Right lobe of liver (tissue), 6 donors: Measurements from ENCODE around the gene CAPS2. TPM values are rescaled to one million over a fixed set of nuclear protein-coding genes. Genes with fewer than 3 reads are reported as not detected.

Experiments
- ATAC-seq, 4 donors: fragments of 200-7000 bp; cut with Tn5 transposase; one replicate each; pipeline ENCODE4 v1.9.1; 2020; ENCODE audit warnings: mild to moderate bottlenecking in 4 of 4, moderate library complexity in 4 of 4
- DNase-seq, 3 donors: peaks; one replicate each; pipeline ENCODE4 v3.0.0-alpha.2; 2020
- H3K27ac ChIP-seq, 3 donors: fragments of 200-600 bp; one replicate each; pipeline ENCODE4 v1.8.0; 2022
- H3K27me3 ChIP-seq, 2 donors: fragments of 200-600 bp; one replicate each; pipeline ENCODE4 v1.8.0; 2022
- H3K36me3 ChIP-seq, 4 donors: fragments of 200-600 bp; sonication (generic) in 1 of 4; one replicate each; pipeline versions ENCODE4 v1.5.1 to v1.8.0; 2017 to 2022; ENCODE audit warnings: control low read depth in 1 of 4
- H3K4me1 ChIP-seq, 4 donors: fragments of 200-600 bp; sonication (generic) in 1 of 4; one replicate each; pipeline versions ENCODE4 v1.5.1 to v1.8.0; 2017 to 2022; ENCODE audit warnings: control low read depth in 1 of 4
- H3K4me3 ChIP-seq, 3 donors: fragments of 200-600 bp; one replicate each; pipeline ENCODE4 v1.8.0; 2022
- H3K9me3 ChIP-seq, 4 donors: fragments of 200-600 bp; sonication (generic) in 1 of 4; one replicate each; pipeline versions ENCODE4 v1.5.1 to v1.8.0; 2017 to 2022; ENCODE audit warnings: control low read depth in 1 of 4
- POLR2A ChIP-seq: fragments of 450-650 bp; IDR thresholded peaks from one replicate; pipeline ENCODE4 v1.6.1; 2017; ENCODE audit warnings: antibody characterized with exemption, mild to moderate bottlenecking
- WGBS: methylation state at CpG from one replicate; pipeline ENCODE4 v1.1.6; 2018; ENCODE audit warnings: low coverage, low lambda C conversion rate; ENCODE audit not compliant: insufficient coverage; ENCODE audit errors: missing lambda C conversion rate; 5-methylcytosine and 5-hydroxymethylcytosine counted together
- intact Hi-C, 2 donors: fragments of 100-400 bp; cut with DNase I; formaldehyde crosslinking; loops; one replicate each; pipeline versions ENCODE4 v1.11.2 to v1.14.1; 2022
- total RNA-seq, 6 experiments: library from RNA; depleted of rRNA in 2 of 6; stranded (reverse); fragments of >200 nt in 2 of 6; fragmentation: NEBNext Ultra II Directional in 3 of 6; extraction: Animal tissue kit (Norgen Biotek cat#: 25700) in 3 of 6; gene quantifications; one replicate each; pipeline versions ENCODE4 v1.1.0 to v1.2.4, GENCODE V29; 2016 to 2023
- TF ChIP-seq, protein P1 (sequence below), 4 donors: fragments of 200-600 bp in 3 of 4; fragments of 450-650 bp in 1 of 4; IDR thresholded peaks; one replicate each; pipeline versions ENCODE4 v1.5.1 to v1.8.0; 2016 to 2022; ENCODE audit warnings: antibody characterized with exemption in 4 of 4, mild to moderate bottlenecking in 2 of 4
- donor health status: DM: no; HTN: yes; CAD: no.
- donor health status: DM: no; HTN: no; CAD: no.
- donor health status: DM: no; HTN: no; CAD: no.
- donor health status: DM: no; HTN: yes; CAD: no.
- donor health status: DM: no; HTN: yes; CAD: no.

Gene CAPS2
- total RNA-seq, 6 experiments from 2014 or later = 2.3 to 6.9 (median 2.5) TPM

GRCh38 chr12:75291014-75291413, 39.1 kb downstream of the CAPS2 start:
- Histone ChIP-seq H3K27me3 (no peaks in the 10 kb centered on the region), H3K27ac (no peak overlapping the region), H3K9me3 (no peaks in the 10 kb centered on the region), H3K4me3 (no peak overlapping the region), H3K36me3 (no peaks in the 10 kb centered on the region), H3K4me1 (no peaks in the 10 kb centered on the region)
- TF ChIP-seq, protein P1, sequence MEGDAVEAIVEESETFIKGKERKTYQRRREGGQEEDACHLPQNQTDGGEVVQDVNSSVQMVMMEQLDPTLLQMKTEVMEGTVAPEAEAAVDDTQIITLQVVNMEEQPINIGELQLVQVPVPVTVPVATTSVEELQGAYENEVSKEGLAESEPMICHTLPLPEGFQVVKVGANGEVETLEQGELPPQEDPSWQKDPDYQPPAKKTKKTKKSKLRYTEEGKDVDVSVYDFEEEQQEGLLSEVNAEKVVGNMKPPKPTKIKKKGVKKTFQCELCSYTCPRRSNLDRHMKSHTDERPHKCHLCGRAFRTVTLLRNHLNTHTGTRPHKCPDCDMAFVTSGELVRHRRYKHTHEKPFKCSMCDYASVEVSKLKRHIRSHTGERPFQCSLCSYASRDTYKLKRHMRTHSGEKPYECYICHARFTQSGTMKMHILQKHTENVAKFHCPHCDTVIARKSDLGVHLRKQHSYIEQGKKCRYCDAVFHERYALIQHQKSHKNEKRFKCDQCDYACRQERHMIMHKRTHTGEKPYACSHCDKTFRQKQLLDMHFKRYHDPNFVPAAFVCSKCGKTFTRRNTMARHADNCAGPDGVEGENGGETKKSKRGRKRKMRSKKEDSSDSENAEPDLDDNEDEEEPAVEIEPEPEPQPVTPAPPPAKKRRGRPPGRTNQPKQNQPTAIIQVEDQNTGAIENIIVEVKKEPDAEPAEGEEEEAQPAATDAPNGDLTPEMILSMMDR (IDR thresholded peaks at IDR 0.05) = no peak
- TF ChIP-seq POLR2A = no peak
- ATAC-seq = peak in 2 of 4 donors; percentile 68 to 70
- DNase-seq = no peak
- intact Hi-C loops = no loop called here
- 100% methylated on average over 1 of the region's 1 CpG for WGBS

DNA sequence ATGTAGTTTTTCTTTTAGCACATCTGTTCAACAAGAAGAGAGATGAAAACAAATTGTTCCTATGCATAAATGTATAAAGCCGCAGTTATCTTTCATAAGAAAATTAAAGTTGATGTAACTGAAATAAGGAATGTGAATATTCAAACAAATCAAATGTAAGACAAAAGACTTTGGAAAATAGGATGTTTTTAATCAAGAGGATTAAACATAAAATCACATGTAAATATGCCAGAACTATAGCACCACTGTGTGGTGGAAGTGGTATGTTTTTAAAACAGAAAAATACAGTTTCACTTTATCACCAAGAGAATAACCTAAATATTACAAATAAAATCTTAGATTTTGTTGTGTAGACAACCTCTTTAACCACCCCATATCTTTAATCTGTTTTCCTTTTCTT, 40.4 kb downstream of the CAPS2 start:
- no peak for ATAC-seq
- H3K4me3 ChIP-seq = no peak overlapping the region
- no peak overlapping the region for H3K27ac ChIP-seq
- no peaks in the 10 kb centered on the region for H3K36me3 ChIP-seq
- intact Hi-C loops = no loop called here
- no peaks in the 10 kb centered on the region for H3K4me1 ChIP-seq
- no peak for TF ChIP-seq POLR2A
- TF ChIP-seq, protein P1 (IDR thresholded peaks at IDR 0.05) = peak in 1 of 4 donors; percentile 10
- H3K27me3 ChIP-seq = no peaks in the 10 kb centered on the region
- 95% methylated on average over 1 of the region's 1 CpG for WGBS
- H3K9me3 ChIP-seq = no peaks in the 10 kb centered on the region
- DNase-seq = no peak

GRCh38 chr12:75288860-75289259, 41.3 kb downstream of the CAPS2 start:
- intact Hi-C loops = no loop called here
- no peak overlapping the region for H3K27ac ChIP-seq
- H3K27me3 ChIP-seq = no peaks in the 10 kb centered on the region
- H3K9me3 ChIP-seq = no peaks in the 10 kb centered on the region
- no peaks in the 10 kb centered on the region for H3K36me3 ChIP-seq
- ATAC-seq (no peak), DNase-seq (no peak)
- no peak for TF ChIP-seq POLR2A
- TF ChIP-seq, protein P1 (IDR thresholded peaks at IDR 0.05) = no peak
- WGBS = 90% methylated on average over 1 of the region's 1 CpG
- H3K4me3 ChIP-seq = no peak overlapping the region
- no peaks in the 10 kb centered on the region for H3K4me1 ChIP-seq

- WGBS = 65% methylated on average over 2 of the region's 2 CpGs
- no peaks in the 10 kb centered on the region for H3K4me1 ChIP-seq
- H3K9me3 ChIP-seq = no peaks in the 10 kb centered on the region
- TF ChIP-seq POLR2A = no peak
- H3K4me3 ChIP-seq = no peak overlapping the region
- intact Hi-C loops = no loop called here
- ATAC-seq (no peak), DNase-seq (no peak)
- no peaks in the 10 kb centered on the region for H3K36me3 ChIP-seq
- no peaks in the 10 kb centered on the region for H3K27me3 ChIP-seq
- no peak overlapping the region for H3K27ac ChIP-seq
Observed at GRCh38 chr12:75275702-75276101, 54.4 kb downstream of the CAPS2 start.

GRCh38 chr12:75271576-75271975, 58.5 kb downstream of the CAPS2 start:
- Histone ChIP-seq H3K27me3 (no peaks in the 10 kb centered on the region), H3K9me3 (no peaks in the 10 kb centered on the region), H3K27ac (no peak overlapping the region), H3K4me1 (no peaks in the 10 kb centered on the region), H3K4me3 (no peak overlapping the region), H3K36me3 (no peaks in the 10 kb centered on the region)
- DNase-seq (no peak), ATAC-seq (no peak)
- intact Hi-C loops = no loop called here
- WGBS = 85% methylated on average over 5 of the region's 5 CpGs
- TF ChIP-seq, protein P1 (IDR thresholded peaks at IDR 0.05) = no peak
- TF ChIP-seq POLR2A = no peak
